K562 (cell line): ENCODE results near the gene ASPDH. TPM values are rescaled to one million over a fixed set of nuclear protein-coding genes. Genes with fewer than 3 reads are reported as not detected.
A peak's percentile ranks its signal among the peaks of the same experiment; 100 is the strongest.

Experiments
- ATAC-seq: fragments of 200-7000 bp; cut with Tn5 transposase; 3 replicates; pipeline ENCODE4 v1.9.1; 2020; ENCODE audit warnings: moderate library complexity
- BruUV-seq: library from RNA; stranded (reverse); fragments of 400-500 nt; replicated peaks from 2 replicates; lab custom pipeline; 2021; lab: Mats Ljungman, UMichigan
- CTCF ChIA-PET: fragments of 300-600 bp; formaldehyde crosslinking; extraction: SDS; loops from one replicate; lab custom pipeline; 2021; ENCODE audit warnings: low intra/inter-chr PET ratio; lab: Yijun Ruan, JAX
- POLR2A ChIA-PET: fragments of 300-600, 350-650 bp; sonication (Branson Sonifier 250); formaldehyde crosslinking; extraction: SDS; loops from one replicate; lab custom pipeline; 2021; ENCODE audit warnings: antibody characterized with exemption, inconsistent platforms; lab: Yijun Ruan, JAX
- DNase-seq, 4 experiments: peaks; one replicate each; pipeline versions ENCODE4 v3.0.0 to v3.0.0-alpha.2; 2011 to 2018; ENCODE audit warnings: low spot score in 3 of 4, mixed read lengths in 3 of 4; ENCODE audit errors: extremely low read depth in 1 of 4
- FAIRE-seq: peaks from 2 replicates; lab custom pipeline; 2011; peaks lifted over from hg19 to GRCh38; lab: Jason Lieb, UNC
- H2AFZ ChIP-seq: 2 replicates; pipeline ENCODE4 v1.6.0; 2011; ENCODE audit warnings: low read depth, low read length, control low read depth, inconsistent platforms
- H3K27ac ChIP-seq: fragments of 200-600 bp; 3 replicates; pipeline ENCODE4 v1.8.0; 2011; ENCODE audit warnings: low read depth, mild to moderate bottlenecking, control low read depth, inconsistent platforms, low read length, moderate library complexity, mixed read lengths; ENCODE audit errors: extremely low read depth
- H3K27me3 ChIP-seq, 2 experiments: fragments of 300-600 bp in 1 of 2; 2 replicates in 1 of 2; 3 replicates in 1 of 2; pipeline versions ENCODE4 v1.6.0 to v1.8.0; 2011; ENCODE audit warnings: inconsistent platforms in 2 of 2, low read length in 2 of 2, mild to moderate bottlenecking in 1 of 2, mixed read lengths in 1 of 2, moderate library complexity in 1 of 2; ENCODE audit not compliant: control insufficient read depth in 2 of 2, insufficient read depth in 2 of 2
- H3K36me3 ChIP-seq: fragments of 300-600 bp; 3 replicates; pipeline ENCODE4 v1.8.0; 2011; ENCODE audit warnings: mild to moderate bottlenecking, low read length, inconsistent platforms; ENCODE audit not compliant: control insufficient read depth, insufficient read depth
- H3K4me1 ChIP-seq, 2 experiments: fragments of 200-600 bp in 1 of 2; replicated peaks in 1 of 2; 2 replicates in 1 of 2; 3 replicates in 1 of 2; pipeline versions ENCODE4 v1.5.1 to v1.8.0; 2011; ENCODE audit warnings: inconsistent platforms in 2 of 2, low read length in 2 of 2, mild to moderate bottlenecking in 1 of 2, mixed read lengths in 1 of 2, moderate library complexity in 1 of 2; ENCODE audit not compliant: control insufficient read depth in 2 of 2, insufficient read depth in 2 of 2
- H3K4me2 ChIP-seq: 2 replicates; pipeline ENCODE4 v1.6.1; 2011; ENCODE audit warnings: low read length, control low read depth, inconsistent platforms, mixed read lengths; ENCODE audit not compliant: insufficient read depth
- H3K4me3 ChIP-seq: fragments of 200-600 bp; sonication (generic), shearing (Covaris generic); 2 replicates; pipeline ENCODE4 v1.5.1; 2016; ENCODE audit warnings: control low read depth, inconsistent platforms
- H3K79me2 ChIP-seq: fragments of 200-600 bp; 3 replicates; pipeline ENCODE4 v1.8.0; 2011; ENCODE audit warnings: low read length, inconsistent platforms; ENCODE audit not compliant: control insufficient read depth, insufficient read depth
- H3K9ac ChIP-seq, 2 experiments: 2 replicates each; pipeline versions ENCODE4 v1.6.0 to v1.6.1; 2011; ENCODE audit warnings: low read depth in 2 of 2, low read length in 2 of 2, control low read depth in 1 of 2, inconsistent platforms in 1 of 2, mild to moderate bottlenecking in 1 of 2, mixed read lengths in 1 of 2; ENCODE audit not compliant: insufficient read depth in 1 of 2
- H3K9me1 ChIP-seq: one replicate; pipeline ENCODE4 v1.6.0; 2011; ENCODE audit warnings: inconsistent platforms, mild to moderate bottlenecking, low read length, moderate library complexity; ENCODE audit not compliant: control insufficient read depth, insufficient read depth
- H3K9me3 ChIP-seq: replicated peaks from 2 replicates; pipeline ENCODE4 v1.5.1; 2011; ENCODE audit warnings: low read depth, low read length, inconsistent platforms; ENCODE audit not compliant: control insufficient read depth, insufficient read depth
- H4K20me1 ChIP-seq: replicated peaks from 2 replicates; pipeline ENCODE4 v1.6.1; 2011; ENCODE audit warnings: low read length, inconsistent platforms, mixed read lengths; ENCODE audit not compliant: control insufficient read depth, insufficient read depth
- DLX4 ChIP-seq: fragments of 250-450 bp; sonication (Bioruptor Pico); IDR thresholded peaks from 2 replicates; pipeline ENCODE4 v1.6.1; 2021; ENCODE audit warnings: mild to moderate bottlenecking
- GATA2 ChIP-seq: sonication (generic); formaldehyde crosslinking; IDR thresholded peaks from 2 replicates; pipeline ENCODE4 v1.4.0; 2020; ENCODE audit warnings: mild to moderate bottlenecking, missing genetic modification reagents
- HMG20A ChIP-seq: fragments of 450-650 bp; formaldehyde crosslinking; conservative IDR thresholded peaks from 2 replicates; pipeline ENCODE4 v1.4.0; 2020; ENCODE audit warnings: mild to moderate bottlenecking, mixed read lengths
- KDM1A ChIP-seq, 2 experiments: fragments of 450-650 bp; IDR thresholded peaks; 2 replicates each; pipeline ENCODE4 v1.6.1; 2016; ENCODE audit warnings: mild to moderate bottlenecking in 2 of 2
- KLF16 ChIP-seq: IDR thresholded peaks from 2 replicates; pipeline ENCODE4 v1.6.1; 2016; ENCODE audit warnings: antibody characterized with exemption
- MLLT1 ChIP-seq, 2 experiments: fragments of 450-650 bp; IDR thresholded peaks; 2 replicates each; pipeline ENCODE4 v1.6.1; 2016
- NCOA4 ChIP-seq: fragments of 450-650 bp; IDR thresholded peaks from 2 replicates; pipeline ENCODE4 v1.6.1; 2018; ENCODE audit warnings: mild to moderate bottlenecking; ENCODE audit not compliant: partially characterized antibody
- NFE2L1 ChIP-seq: fragments of 450-650 bp; IDR thresholded peaks from 2 replicates; pipeline ENCODE4 v1.6.1; 2016; ENCODE audit warnings: missing genetic modification characterization, low read depth, mild to moderate bottlenecking, missing compliant biosample characterization, moderate library complexity, borderline replicate concordance
- PBX2 ChIP-seq, 2 experiments: IDR thresholded peaks in 1 of 2; conservative IDR thresholded peaks in 1 of 2; 2 replicates each; pipeline ENCODE4 v1.6.1; 2016; ENCODE audit warnings: low read depth in 2 of 2, mild to moderate bottlenecking in 1 of 2, missing compliant biosample characterization in 1 of 2, missing genetic modification characterization in 1 of 2, moderate library complexity in 1 of 2
- PTTG1 ChIP-seq: fragments of 450-650 bp; IDR thresholded peaks from 2 replicates; pipeline ENCODE4 v1.6.1; 2016; ENCODE audit warnings: low read depth, mild to moderate bottlenecking, missing genetic modification characterization, missing compliant biosample characterization
- RFX7 ChIP-seq: fragments of 250-450 bp; sonication (Bioruptor Pico); IDR thresholded peaks from 2 replicates; pipeline ENCODE4 v1.5.1; 2021; ENCODE audit warnings: mild to moderate bottlenecking
- SRSF7 ChIP-seq: fragments of 200-400 bp; formaldehyde crosslinking; optimal IDR thresholded peaks from 2 replicates; pipeline ENCODE3; 2017; ENCODE audit warnings: mild to moderate bottlenecking, low read depth, low read length
- XRCC5 ChIP-seq: fragments of 200-400 bp; formaldehyde crosslinking; IDR thresholded peaks from 2 replicates; pipeline ENCODE4 v1.6.1; 2017; ENCODE audit warnings: low read depth, mild to moderate bottlenecking, low read length
- ZNF280A ChIP-seq: fragments of 450-650 bp; IDR thresholded peaks from 2 replicates; pipeline ENCODE4 v1.6.1; 2018; ENCODE audit warnings: mild to moderate bottlenecking, low read depth; ENCODE audit not compliant: partially characterized antibody
- WGBS: fragments of 100-300 bp; shearing (Covaris generic); methylation state at CpG from one replicate; pipeline ENCODE4 v1.1.6; 2016; ENCODE audit warnings: low coverage, mixed read lengths; ENCODE audit not compliant: insufficient coverage; ENCODE audit errors: missing lambda C conversion rate; 5-methylcytosine and 5-hydroxymethylcytosine counted together
- in situ Hi-C: fragments of 300-500 bp; cut with MboI; formaldehyde crosslinking; loops from 4 replicates; pipeline ENCODE4 v1.15.0; 2018; ENCODE audit warnings: inconsistent platforms, mixed read lengths
- intact Hi-C: fragments of 100-400 bp; cut with micrococcal nuclease; formaldehyde crosslinking; loops from 2 replicates; pipeline ENCODE4 v1.14.2; 2022
- polyA plus RNA-seq, 8 experiments: library from polyadenylated mRNA; depleted of rRNA in 4 of 8; stranded (reverse) in 5 of 8; unstranded in 3 of 8; fragments of >200 nt; fragmentation: Nextera tagmentation in 2 of 8; fragmentation: Illumina TruSeq in 1 of 8; extraction: Ambion mirVana in 2 of 8; extraction: Trizol in 1 of 8; gene quantifications; 2 replicates each; pipeline versions ENCODE4 v1.2.1 to v1.2.3, GENCODE V29; 2011 to 2014; ENCODE audit warnings: inconsistent platforms in 1 of 8, missing spikeins in 1 of 8
- total RNA-seq, 7 experiments: library from RNA; depleted of rRNA in 6 of 7; stranded (reverse); fragments of >200 nt in 6 of 7; fragmentation: Illumina TruSeq in 2 of 7; extraction: Trizol in 2 of 7; gene quantifications; 2 replicates each; pipeline versions ENCODE4 v1.2.1 to v1.2.3, GENCODE V29; 2011 to 2021; ENCODE audit warnings: low replicate concordance in 1 of 7

ASPDH gene
- total and polyA plus RNA-seq, 9 of the 15 experiments (the other 6 are each of a cell fraction or from before 2014, with no cell fraction given): not detected

- Histone ChIP-seq H3K27me3 (no peaks in the 10 kb centered on the region; a peak in 1 of 5 replicates), H3K79me2 (peaks cover 25% of the 10 kb centered on the region), H3K4me3 (no peak overlapping the region), H3K9me1 (no peaks in the 10 kb centered on the region), H3K4me1 (peaks cover 5 to 56% of the 10 kb centered on the region in 2 experiments; a peak in 4 of 5 replicates), H3K36me3 (peaks cover 53% of the 10 kb centered on the region; the same call in 2 of the 3 replicates), H4K20me1 (peaks cover 7% of the 10 kb centered on the region; the same call in 1 of the 2 replicates), H3K27ac (no peak overlapping the region), H3K9ac (peak overlapping the region in 1 of 2 experiments; percentile 43; a peak in 1 of 4 replicates), H2AFZ (no peak overlapping the region), H3K9me3 (no peaks in the 10 kb centered on the region), H3K4me2 (no peak overlapping the region)
- FAIRE-seq (peak; percentile 96), DNase-seq (peak; percentile 73 to 86 (median 80)), ATAC-seq (peak; percentile 84)
- intact Hi-C loops: no loop called here
- ChIA-PET CTCF (interaction anchor here (0.6 to 1.5 kb wide), 6 partner anchors 15 to 314 kb away, joined by 3 to 9 read pairs (median 4); no protein-coding TSS in a partner anchor), POLR2A (interaction anchor here (0.6 to 0.9 kb wide), 5 partner anchors 10 to 103 kb away, joined by 3 to 5 read pairs (median 4); partner anchors contain the start of gene NR1H2)
- in situ Hi-C loops: no loop called here
- 46% methylated on average over 10 of the region's 19 CpGs for WGBS
- no TSS peak for BruUV-seq
- TF ChIP-seq DLX4: no peak
- peak; percentile 92 for TF ChIP-seq XRCC5
- no peak for TF ChIP-seq NCOA4
- TF ChIP-seq KDM1A (IDR thresholded peaks at IDR 0.05): no peak
- TF ChIP-seq NFE2L1 (tag): no peak
- TF ChIP-seq KLF16: no peak
- TF ChIP-seq GATA2 (CRISPR knock-in tag): no peak
- TF ChIP-seq PBX2 (CRISPR knock-in tag; IDR thresholded peaks at IDR 0.05; ENCODE audit: low read depth): no peak
- no peak for TF ChIP-seq PBX2 (tag; conservative IDR thresholded peaks at IDR 0.05; ENCODE audit: low read depth)
- TF ChIP-seq ZNF280A: no peak
- no peak for TF ChIP-seq HMG20A (CRISPR knock-in tag)
- TF ChIP-seq MLLT1 (IDR thresholded peaks at IDR 0.05): peak in 1 of 2 experiments; percentile 80; a peak in 2 of 4 replicates
- no peak for TF ChIP-seq PTTG1 (tag)
- no peak for TF ChIP-seq SRSF7
- no peak for TF ChIP-seq RFX7 (CRISPR knock-in tag)
Observed at GRCh38 chr19:50478901-50479715, 34.6 kb downstream of the ASPDH start.
